HepG2 (cell line): Measurements from ENCODE around the gene CLEC5A. TPM values are rescaled to one million over a fixed set of nuclear protein-coding genes. Genes with fewer than 3 reads are reported as not detected.

Experiments
- ERF ChIP-seq: IDR thresholded peaks from 2 replicates; pipeline ENCODE4 v1.6.1; 2018; ENCODE audit warnings: missing biosample characterization, missing genetic modification reagents
- FOXO4 ChIP-seq: sonication (generic); formaldehyde crosslinking; conservative IDR thresholded peaks from 2 replicates; pipeline ENCODE4 v1.8.1; 2023; ENCODE audit warnings: missing genetic modification reagents
- NR2C2 ChIP-seq: sonication (generic); formaldehyde crosslinking; IDR thresholded peaks from 2 replicates; pipeline ENCODE4 v1.4.0; 2020; ENCODE audit warnings: missing genetic modification reagents, mild to moderate bottlenecking, moderate library complexity, borderline replicate concordance
- SIX4 ChIP-seq: sonication (generic); formaldehyde crosslinking; IDR thresholded peaks from 2 replicates; pipeline ENCODE4 v1.4.0; 2020; ENCODE audit warnings: missing genetic modification reagents
- SP4 ChIP-seq: sonication (generic); formaldehyde crosslinking; IDR thresholded peaks from 2 replicates; pipeline ENCODE4 v1.8.1; 2023; ENCODE audit warnings: mild to moderate bottlenecking, missing genetic modification reagents
- ZBTB20 ChIP-seq: sonication (generic); formaldehyde crosslinking; IDR thresholded peaks from 2 replicates; pipeline ENCODE4 v1.8.1; 2023; ENCODE audit warnings: missing genetic modification reagents, low read depth, mild to moderate bottlenecking, borderline replicate concordance
- ZBTB7B ChIP-seq: sonication (generic); formaldehyde crosslinking; IDR thresholded peaks from 2 replicates; pipeline ENCODE4 v1.4.0; 2020; ENCODE audit warnings: missing genetic modification reagents
- ZNF558 ChIP-seq: sonication (generic); formaldehyde crosslinking; IDR thresholded peaks from 2 replicates; pipeline ENCODE4 v1.9.0; 2022; ENCODE audit warnings: mild to moderate bottlenecking, missing genetic modification reagents, borderline replicate concordance
- ZNF841 ChIP-seq: sonication (generic); formaldehyde crosslinking; IDR thresholded peaks from 2 replicates; pipeline ENCODE4 v1.8.1; 2023; ENCODE audit warnings: missing genetic modification reagents, borderline replicate concordance
- ZNF879 ChIP-seq: sonication (generic); formaldehyde crosslinking; IDR thresholded peaks from 2 replicates; pipeline ENCODE4 v1.8.1; 2023; ENCODE audit warnings: missing genetic modification reagents
- polyA plus RNA-seq, 8 experiments: library from polyadenylated mRNA; depleted of rRNA in 3 of 8; stranded (reverse) in 7 of 8; unstranded in 1 of 8; fragments of >200 nt; fragmentation: Illumina TruSeq in 4 of 8; extraction: Trizol in 4 of 8; gene quantifications; 2 replicates each; pipeline versions ENCODE4 v1.2.1 to v1.2.3, GENCODE V29; 2011 to 2016; ENCODE audit warnings: low read depth in 4 of 8, missing spikeins in 1 of 8, mixed read lengths in 1 of 8; ENCODE audit not compliant: insufficient read depth in 1 of 8
- total RNA-seq, 5 experiments: library from RNA; depleted of rRNA; stranded (reverse); fragments of >200 nt; fragmentation: Illumina TruSeq; extraction: Trizol; gene quantifications; 2 replicates each; pipeline ENCODE4 v1.2.3, GENCODE V29; 2016; ENCODE audit warnings: low read depth in 1 of 5
- TF ChIP-seq, protein P1 (sequence below): sonication (generic); formaldehyde crosslinking; IDR thresholded peaks from 2 replicates; pipeline ENCODE4 v1.4.0; 2020; ENCODE audit warnings: mild to moderate bottlenecking, missing genetic modification reagents
- TF ChIP-seq, protein P2 (sequence below): sonication (generic); formaldehyde crosslinking; IDR thresholded peaks from 2 replicates; pipeline ENCODE4 v1.8.0; 2022; ENCODE audit warnings: missing genetic modification reagents, mild to moderate bottlenecking, moderate library complexity, borderline replicate concordance
- TF ChIP-seq, protein P3 (sequence below): sonication (generic); formaldehyde crosslinking; IDR thresholded peaks from 2 replicates; pipeline ENCODE4 v1.5.0; 2020; ENCODE audit warnings: mild to moderate bottlenecking, missing genetic modification reagents

The CLEC5A gene
- total and polyA plus RNA-seq, 2 of the 13 experiments (the other 11 are each of a cell fraction or from before 2014, with no cell fraction given): not detected

GRCh38 chr7:141920281-141920680, 26.5 kb downstream of the CLEC5A start (continued):
- TF ChIP-seq, protein P1, sequence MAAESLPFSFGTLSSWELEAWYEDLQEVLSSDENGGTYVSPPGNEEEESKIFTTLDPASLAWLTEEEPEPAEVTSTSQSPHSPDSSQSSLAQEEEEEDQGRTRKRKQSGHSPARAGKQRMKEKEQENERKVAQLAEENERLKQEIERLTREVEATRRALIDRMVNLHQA: no peak
- TF ChIP-seq ZNF558 (CRISPR knock-in tag) (no peak), ZNF841 (CRISPR knock-in tag) (no peak), ZBTB7B (CRISPR knock-in tag) (no peak), ZBTB20 (CRISPR knock-in tag) (no peak), ERF (CRISPR knock-in tag) (no peak), SIX4 (CRISPR knock-in tag) (no peak), SP4 (CRISPR knock-in tag) (no peak), FOXO4 (no peak), ZNF879 (no peak), NR2C2 (CRISPR knock-in tag) (no peak)
- TF ChIP-seq, protein P2, sequence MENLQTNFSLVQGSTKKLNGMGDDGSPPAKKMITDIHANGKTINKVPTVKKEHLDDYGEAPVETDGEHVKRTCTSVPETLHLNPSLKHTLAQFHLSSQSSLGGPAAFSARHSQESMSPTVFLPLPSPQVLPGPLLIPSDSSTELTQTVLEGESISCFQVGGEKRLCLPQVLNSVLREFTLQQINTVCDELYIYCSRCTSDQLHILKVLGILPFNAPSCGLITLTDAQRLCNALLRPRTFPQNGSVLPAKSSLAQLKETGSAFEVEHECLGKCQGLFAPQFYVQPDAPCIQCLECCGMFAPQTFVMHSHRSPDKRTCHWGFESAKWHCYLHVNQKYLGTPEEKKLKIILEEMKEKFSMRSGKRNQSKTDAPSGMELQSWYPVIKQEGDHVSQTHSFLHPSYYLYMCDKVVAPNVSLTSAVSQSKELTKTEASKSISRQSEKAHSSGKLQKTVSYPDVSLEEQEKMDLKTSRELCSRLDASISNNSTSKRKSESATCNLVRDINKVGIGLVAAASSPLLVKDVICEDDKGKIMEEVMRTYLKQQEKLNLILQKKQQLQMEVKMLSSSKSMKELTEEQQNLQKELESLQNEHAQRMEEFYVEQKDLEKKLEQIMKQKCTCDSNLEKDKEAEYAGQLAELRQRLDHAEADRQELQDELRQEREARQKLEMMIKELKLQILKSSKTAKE (CRISPR knock-in tag): no peak
- TF ChIP-seq, protein P3, sequence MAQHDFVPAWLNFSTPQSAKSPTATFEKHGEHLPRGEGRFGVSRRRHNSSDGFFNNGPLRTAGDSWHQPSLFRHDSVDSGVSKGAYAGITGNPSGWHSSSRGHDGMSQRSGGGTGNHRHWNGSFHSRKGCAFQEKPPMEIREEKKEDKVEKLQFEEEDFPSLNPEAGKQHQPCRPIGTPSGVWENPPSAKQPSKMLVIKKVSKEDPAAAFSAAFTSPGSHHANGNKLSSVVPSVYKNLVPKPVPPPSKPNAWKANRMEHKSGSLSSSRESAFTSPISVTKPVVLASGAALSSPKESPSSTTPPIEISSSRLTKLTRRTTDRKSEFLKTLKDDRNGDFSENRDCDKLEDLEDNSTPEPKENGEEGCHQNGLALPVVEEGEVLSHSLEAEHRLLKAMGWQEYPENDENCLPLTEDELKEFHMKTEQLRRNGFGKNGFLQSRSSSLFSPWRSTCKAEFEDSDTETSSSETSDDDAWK (CRISPR knock-in tag): no peak
